ENCODE data around the gene TMEM130. TPM values are rescaled to one million over a fixed set of nuclear protein-coding genes. Genes with fewer than 3 reads are reported as not detected.
"Not testable (repeated sequence)": the region's sequence is repeated elsewhere in the genome, so short reads cannot be mapped to it uniquely, and the experiment has no call there.

The TMEM130 gene
- total RNA-seq, 4 donors from 2014 or later = 0.15 to 4.8 (median 1.2) TPM

- no peaks in the 10 kb centered on the region for H3K4me1 ChIP-seq
- H3K9me3 ChIP-seq = peaks cover 0 to 19% (median 0%) of the 10 kb centered on the region in 3 donors
- WGBS, 2 donors (ENCODE audit: low coverage in 1 of 2) = 50 to 63% methylated on average over 2 to 3 of the region's 4 CpGs
- TF ChIP-seq POLR2AphosphoS5 (IDR thresholded peaks at IDR 0.05) (no peak), EP300 (IDR thresholded peaks at IDR 0.05) (no peak), POLR2A (IDR thresholded peaks at IDR 0.05) (no peak), CTCF (IDR thresholded peaks at IDR 0.05) (no peak)
- H3K4me3 ChIP-seq = no peak overlapping the region
- ATAC-seq = no peak
- peaks cover 19% of the 10 kb centered on the region for H3K27me3 ChIP-seq
- H3K27ac ChIP-seq = no peak overlapping the region
- H3K36me3 ChIP-seq = no peaks in the 10 kb centered on the region
Measured at GRCh38 chr7:98852826-98853225, 17.0 kb downstream of the TMEM130 start.

- ATAC-seq = no peak
- peaks cover 0 to 22% (median 0%) of the 10 kb centered on the region in 3 donors for H3K9me3 ChIP-seq
- H3K4me3 ChIP-seq = no peak overlapping the region
- TF ChIP-seq CTCF (IDR thresholded peaks at IDR 0.05) = no peak
- TF ChIP-seq POLR2AphosphoS5 (IDR thresholded peaks at IDR 0.05) = no peak
- no peak for TF ChIP-seq POLR2A (IDR thresholded peaks at IDR 0.05)
- no peak for TF ChIP-seq EP300 (IDR thresholded peaks at IDR 0.05)
- H3K27me3 ChIP-seq = no peaks in the 10 kb centered on the region
- WGBS, 2 donors (ENCODE audit: low coverage in 1 of 2) = no CpG with 5 or more reads among the region's 3 CpGs
- H3K27ac ChIP-seq = no peak overlapping the region
- H3K36me3 ChIP-seq = no peaks in the 10 kb centered on the region
- no peaks in the 10 kb centered on the region for H3K4me1 ChIP-seq
Measured at GRCh38 chr7:98848918-98849317, 20.9 kb downstream of the TMEM130 start.

GRCh38 chr7:98842552-98842951 is 27.3 kb downstream of the TMEM130 start:
- ATAC-seq, H3K4me3 ChIP-seq: not testable (repeated sequence)
- 80 to 93% methylated on average over 2 of the region's 2 CpGs for WGBS, 2 donors (ENCODE audit: low coverage in 1 of 2)

GRCh38 chr7:98841179-98841997 is 28.4 kb downstream of the TMEM130 start:
- ATAC-seq = peak; percentile 66
- Histone ChIP-seq H3K4me1 (peaks cover 0 to 5% (median 0%) of the 10 kb centered on the region in 3 donors), H3K4me3 (no peak overlapping the region), H3K36me3 (no peaks in the 10 kb centered on the region), H3K27me3 (peaks cover 33% of the 10 kb centered on the region), H3K9me3 (no peaks in the 10 kb centered on the region), H3K27ac (no peak overlapping the region)
- WGBS, 2 donors (ENCODE audit: low coverage in 1 of 2) = 53 to 57% methylated on average over 4 to 6 of the region's 11 CpGs
- TF ChIP-seq POLR2AphosphoS5 (IDR thresholded peaks at IDR 0.05) (no peak), EP300 (IDR thresholded peaks at IDR 0.05) (no peak), POLR2A (IDR thresholded peaks at IDR 0.05) (no peak), CTCF (IDR thresholded peaks at IDR 0.05) (peak in 3 of 4 experiments; percentile 91 to 98 (median 95))

More at GRCh38 chr7:98842552-98842951, 27.3 kb downstream of the TMEM130 start:
- not testable (repeated sequence) for H3K36me3 ChIP-seq, H3K9me3 ChIP-seq, H3K27ac ChIP-seq, H3K4me1 ChIP-seq
- H3K27me3 ChIP-seq = peaks cover 23% of the 10 kb centered on the region

- peaks cover 40% of the 10 kb centered on the region for H3K27me3 ChIP-seq
- no peak overlapping the region for H3K27ac ChIP-seq
- H3K36me3 ChIP-seq = no peaks in the 10 kb centered on the region
- no peak overlapping the region for H3K4me3 ChIP-seq
- WGBS, 2 donors (ENCODE audit: low coverage in 1 of 2) = 48 to 57% methylated on average over 3 to 4 of the region's 4 CpGs
- ATAC-seq = no peak
- peaks cover 0 to 5% (median 0%) of the 10 kb centered on the region in 3 donors for H3K4me1 ChIP-seq
- no peaks in the 10 kb centered on the region for H3K9me3 ChIP-seq
- TF ChIP-seq EP300 (IDR thresholded peaks at IDR 0.05) (no peak), CTCF (IDR thresholded peaks at IDR 0.05) (no peak), POLR2A (IDR thresholded peaks at IDR 0.05) (no peak), POLR2AphosphoS5 (IDR thresholded peaks at IDR 0.05) (no peak)
Measured at GRCh38 chr7:98840722-98841121, 29.1 kb downstream of the TMEM130 start.
